HepG2 (cell line): ENCODE results near the gene MX2. TPM values are rescaled to one million over a fixed set of nuclear protein-coding genes. Genes with fewer than 3 reads are reported as not detected.

Source experiments
- ATAC-seq: fragments of 200-7000 bp; cut with Tn5 transposase; 3 replicates; pipeline ENCODE4 v1.9.1; 2020; ENCODE audit warnings: mild to moderate bottlenecking, moderate library complexity
- BruUV-seq: library from RNA; stranded (reverse); fragments of 400-500 nt; replicated peaks from 2 replicates; lab custom pipeline; 2021; lab: Mats Ljungman, UMichigan
- CTCF ChIA-PET: fragments of 300-600 bp; formaldehyde crosslinking; extraction: SDS; loops from one replicate; lab custom pipeline; 2021; ENCODE audit warnings: low total read pairs, inconsistent platforms, low intra/inter-chr PET ratio; lab: Yijun Ruan, JAX
- POLR2A ChIA-PET: fragments of 350-600 bp; sonication (Branson Sonifier 250); formaldehyde crosslinking; loops from one replicate; lab custom pipeline; 2020; ENCODE audit warnings: antibody characterized with exemption, inconsistent platforms; lab: Yijun Ruan, JAX
- DNase-seq: peaks from one replicate; pipeline ENCODE4 v3.0.0-alpha.2; 2015; ENCODE audit warnings: low spot score
- FAIRE-seq: peaks from 3 replicates; lab custom pipeline; 2011; peaks lifted over from hg19 to GRCh38; lab: Jason Lieb, UNC
- H2AFZ ChIP-seq: one replicate; pipeline ENCODE4 v1.6.1; 2011; ENCODE audit warnings: low read length, inconsistent platforms
- H3K27ac ChIP-seq: fragments of 300-600 bp; 3 replicates; pipeline ENCODE4 v1.8.0; 2011; ENCODE audit warnings: mixed run types, mild to moderate bottlenecking, mixed read lengths, low read length, inconsistent platforms; ENCODE audit not compliant: insufficient read depth; ENCODE audit errors: extremely low read length
- H3K27me3 ChIP-seq, 2 experiments: fragments of 200-600 bp in 1 of 2; 2 replicates in 1 of 2; 3 replicates in 1 of 2; pipeline versions ENCODE4 v1.6.0 to v1.8.0; 2011; ENCODE audit warnings: low read length in 2 of 2, mild to moderate bottlenecking in 2 of 2, moderate library complexity in 2 of 2, inconsistent platforms in 1 of 2; ENCODE audit not compliant: insufficient read depth in 2 of 2, control insufficient read depth in 1 of 2
- H3K36me3 ChIP-seq, 2 experiments: fragments of 200-600 bp in 1 of 2; replicated peaks in 1 of 2; 2 replicates in 1 of 2; 3 replicates in 1 of 2; pipeline versions ENCODE4 v1.5.1 to v1.8.0; 2011; ENCODE audit warnings: low read length in 2 of 2, inconsistent platforms in 1 of 2; ENCODE audit not compliant: insufficient read depth in 2 of 2, control insufficient read depth in 1 of 2
- H3K4me1 ChIP-seq: 2 replicates; pipeline ENCODE4 v1.5.1; 2012; ENCODE audit warnings: low read length, inconsistent platforms; ENCODE audit not compliant: insufficient read depth
- H3K4me2 ChIP-seq: 2 replicates; pipeline ENCODE4 v1.6.0; 2011; ENCODE audit warnings: low read depth, low read length, inconsistent platforms
- H3K4me3 ChIP-seq, 3 experiments: fragments of 200-600 bp in 1 of 3; sonication (generic), shearing (Covaris generic) in 1 of 3; replicated peaks in 1 of 3; 2 replicates each; pipeline ENCODE4 v1.5.1; 2011 to 2016; ENCODE audit warnings: low read length in 3 of 3, inconsistent platforms in 2 of 3, low read depth in 2 of 3, mild to moderate bottlenecking in 2 of 3, control low read depth in 1 of 3, mixed read lengths in 1 of 3; ENCODE audit not compliant: insufficient read depth in 1 of 3
- H3K79me2 ChIP-seq: one replicate; pipeline ENCODE4 v1.6.1; 2011; ENCODE audit warnings: low read length, inconsistent platforms; ENCODE audit not compliant: insufficient read depth
- H3K9ac ChIP-seq: 2 replicates; pipeline ENCODE4 v1.6.0; 2011; ENCODE audit warnings: mild to moderate bottlenecking, low read depth, low read length, inconsistent platforms; ENCODE audit not compliant: insufficient read depth
- H3K9me3 ChIP-seq: 2 replicates; pipeline ENCODE4 v1.5.1; 2012; ENCODE audit warnings: mild to moderate bottlenecking, low read length
- H4K20me1 ChIP-seq: 2 replicates; pipeline ENCODE4 v1.6.0; 2011; ENCODE audit warnings: inconsistent platforms, mild to moderate bottlenecking, low read length, moderate library complexity; ENCODE audit not compliant: insufficient read depth
- JARID2 ChIP-seq: sonication (generic); formaldehyde crosslinking; IDR thresholded peaks from 2 replicates; pipeline ENCODE4 v1.8.1; 2023; ENCODE audit warnings: missing genetic modification reagents, inconsistent platforms; ENCODE audit not compliant: insufficient replicate concordance
- SRSF9 ChIP-seq: fragments of 200-400 bp; formaldehyde crosslinking; IDR thresholded peaks from 2 replicates; pipeline ENCODE4 v1.6.1; 2018; ENCODE audit warnings: borderline replicate concordance, mild to moderate bottlenecking, low read depth, low read length; ENCODE audit not compliant: insufficient read depth, poor library complexity, severe bottlenecking
- ZNF256 ChIP-seq: sonication (generic); formaldehyde crosslinking; conservative IDR thresholded peaks from 2 replicates; pipeline ENCODE4 v1.4.0; 2020; ENCODE audit warnings: missing genetic modification reagents
- ZNF343 ChIP-seq: sonication (generic); formaldehyde crosslinking; IDR thresholded peaks from 2 replicates; pipeline ENCODE4 v1.4.0; 2020; ENCODE audit warnings: mild to moderate bottlenecking, missing genetic modification reagents
- ZNF790 ChIP-seq: sonication (generic); formaldehyde crosslinking; IDR thresholded peaks from 2 replicates; pipeline ENCODE4 v1.8.0; 2022; ENCODE audit warnings: missing genetic modification reagents, mild to moderate bottlenecking, borderline replicate concordance
- ZSCAN9 ChIP-seq: IDR thresholded peaks from 2 replicates; pipeline ENCODE4 v1.6.1; 2016; ENCODE audit warnings: borderline replicate concordance
- WGBS: methylation state at CpG from one replicate; pipeline ENCODE4 v1.1.6; 2017; ENCODE audit warnings: low lambda C conversion rate; 5-methylcytosine and 5-hydroxymethylcytosine counted together
- in situ Hi-C: cut with HindIII; loops from 2 replicates; pipeline ENCODE4 v1.10.0; 2017; ENCODE audit warnings: low pct_unique_long_range_greater_than_20kb; ENCODE audit not compliant: extremely low pct_ligation_motif_present
- intact Hi-C: fragments of 100-400 bp; cut with micrococcal nuclease; formaldehyde crosslinking; loops from one replicate; pipeline ENCODE4 v1.10.0; 2022; ENCODE audit not compliant: unreplicated experiment
- polyA plus RNA-seq, 8 experiments: library from polyadenylated mRNA; depleted of rRNA in 3 of 8; stranded (reverse) in 7 of 8; unstranded in 1 of 8; fragments of >200 nt; fragmentation: Illumina TruSeq in 4 of 8; extraction: Trizol in 4 of 8; gene quantifications; 2 replicates each; pipeline versions ENCODE4 v1.2.1 to v1.2.3, GENCODE V29; 2011 to 2016; ENCODE audit warnings: low read depth in 4 of 8, missing spikeins in 1 of 8, mixed read lengths in 1 of 8; ENCODE audit not compliant: insufficient read depth in 1 of 8
- total RNA-seq, 5 experiments: library from RNA; depleted of rRNA; stranded (reverse); fragments of >200 nt; fragmentation: Illumina TruSeq; extraction: Trizol; gene quantifications; 2 replicates each; pipeline ENCODE4 v1.2.3, GENCODE V29; 2016; ENCODE audit warnings: low read depth in 1 of 5
- TF ChIP-seq, protein P1 (sequence below): sonication (generic); formaldehyde crosslinking; IDR thresholded peaks from 2 replicates; pipeline ENCODE4 v1.4.0; 2020; ENCODE audit warnings: missing genetic modification reagents
- TF ChIP-seq, protein P2 (sequence below): sonication (generic); formaldehyde crosslinking; IDR thresholded peaks from 2 replicates; pipeline ENCODE4 v1.9.0; 2021; ENCODE audit warnings: missing genetic modification reagents, borderline replicate concordance

MX2 gene
- total and polyA plus RNA-seq, 2 of the 13 experiments (the other 11 are each of a cell fraction or from before 2014, with no cell fraction given), result 24.0 to 35.7 TPM

DNA sequence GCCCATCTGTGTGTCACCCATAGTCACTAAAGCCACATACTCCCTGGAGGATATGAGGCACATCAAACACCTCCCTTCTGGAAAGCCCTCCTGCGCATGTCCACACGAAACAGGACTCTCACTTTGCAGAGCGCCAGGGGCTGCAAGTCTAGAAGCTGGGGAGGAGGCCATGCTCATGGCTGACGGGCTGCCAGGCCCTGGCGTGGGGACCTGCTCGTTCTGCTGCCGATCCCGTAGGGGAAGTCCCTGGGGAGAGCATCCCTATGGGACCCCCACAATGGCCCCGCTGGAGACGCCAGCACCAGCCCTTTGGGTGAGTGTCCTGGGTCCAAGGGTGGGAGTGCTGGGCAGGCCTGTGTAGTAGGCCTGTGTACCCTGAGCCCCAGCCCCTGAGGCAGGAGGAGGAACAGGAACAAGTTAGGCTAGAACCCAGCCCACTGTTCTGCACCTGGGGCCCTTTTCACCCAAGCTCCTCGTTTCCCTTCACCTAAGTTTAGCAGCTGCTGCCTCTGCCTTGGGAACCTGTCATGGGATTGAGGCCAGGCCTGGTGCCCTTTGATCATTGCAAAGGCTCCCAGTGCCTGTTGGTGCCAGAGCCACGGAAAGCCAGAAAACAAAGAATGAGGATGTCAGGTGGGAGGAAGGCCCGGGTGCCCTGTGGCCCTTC lies 35.3 kb upstream of the MX2 start (continued):
- TF ChIP-seq, protein P1, sequence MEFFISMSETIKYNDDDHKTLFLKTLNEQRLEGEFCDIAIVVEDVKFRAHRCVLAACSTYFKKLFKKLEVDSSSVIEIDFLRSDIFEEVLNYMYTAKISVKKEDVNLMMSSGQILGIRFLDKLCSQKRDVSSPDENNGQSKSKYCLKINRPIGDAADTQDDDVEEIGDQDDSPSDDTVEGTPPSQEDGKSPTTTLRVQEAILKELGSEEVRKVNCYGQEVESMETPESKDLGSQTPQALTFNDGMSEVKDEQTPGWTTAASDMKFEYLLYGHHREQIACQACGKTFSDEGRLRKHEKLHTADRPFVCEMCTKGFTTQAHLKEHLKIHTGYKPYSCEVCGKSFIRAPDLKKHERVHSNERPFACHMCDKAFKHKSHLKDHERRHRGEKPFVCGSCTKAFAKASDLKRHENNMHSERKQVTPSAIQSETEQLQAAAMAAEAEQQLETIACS, result no peak
- no peak for TF ChIP-seq ZNF343 (CRISPR knock-in tag)

DNA sequence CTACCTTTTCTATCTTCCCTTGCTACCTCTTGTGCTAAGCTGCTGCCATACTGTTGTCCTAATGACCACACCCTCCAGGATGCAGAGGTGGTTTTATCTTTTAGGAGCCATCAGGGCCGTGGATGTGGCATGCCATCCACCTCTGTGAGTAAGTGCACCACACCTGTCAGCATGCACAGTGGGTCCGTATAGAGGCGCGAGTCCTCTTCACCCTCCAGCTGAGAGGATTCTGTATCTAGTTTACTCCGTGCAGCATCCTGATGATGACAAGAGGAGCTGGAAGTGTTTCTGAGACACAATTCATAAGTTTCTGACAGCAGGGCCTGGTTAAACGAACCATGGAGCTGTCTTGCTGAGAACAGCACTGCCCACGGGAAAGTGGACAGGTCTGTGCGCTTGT lies 34.1 kb upstream of the MX2 start:
- Histone ChIP-seq H3K27ac (no peak overlapping the region), H3K4me3 (no peak overlapping the region), H3K4me1 (peaks cover 53% of the 10 kb centered on the region), H3K4me2 (no peak overlapping the region), H3K9ac (no peak overlapping the region), H3K79me2 (peaks cover 58% of the 10 kb centered on the region), H3K27me3 (no peaks in the 10 kb centered on the region), H3K9me3 (peaks cover 5% of the 10 kb centered on the region; the same call in 1 of the 2 replicates), H2AFZ (no peak overlapping the region)
- in situ Hi-C loops, result no loop called here
- 93% methylated on average over 7 of the region's 8 CpGs for WGBS
- ATAC-seq (no peak), FAIRE-seq (no peak), DNase-seq (no peak)
- POLR2A ChIA-PET, result no interaction called here
- intact Hi-C loops, result no loop called here
- TF ChIP-seq ZSCAN9 (no peak), ZNF256 (CRISPR knock-in tag) (no peak), JARID2 (CRISPR knock-in tag) (no peak), ZNF790 (CRISPR knock-in tag) (no peak), SRSF9 (no peak)
- TF ChIP-seq, protein P2, sequence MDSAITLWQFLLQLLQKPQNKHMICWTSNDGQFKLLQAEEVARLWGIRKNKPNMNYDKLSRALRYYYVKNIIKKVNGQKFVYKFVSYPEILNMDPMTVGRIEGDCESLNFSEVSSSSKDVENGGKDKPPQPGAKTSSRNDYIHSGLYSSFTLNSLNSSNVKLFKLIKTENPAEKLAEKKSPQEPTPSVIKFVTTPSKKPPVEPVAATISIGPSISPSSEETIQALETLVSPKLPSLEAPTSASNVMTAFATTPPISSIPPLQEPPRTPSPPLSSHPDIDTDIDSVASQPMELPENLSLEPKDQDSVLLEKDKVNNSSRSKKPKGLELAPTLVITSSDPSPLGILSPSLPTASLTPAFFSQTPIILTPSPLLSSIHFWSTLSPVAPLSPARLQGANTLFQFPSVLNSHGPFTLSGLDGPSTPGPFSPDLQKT (CRISPR knock-in tag), result no peak
- TF ChIP-seq, all 625 proteins: peak for 0
- CTCF ChIA-PET, result no interaction called here
- BruUV-seq, result no TSS peak
- Histone ChIP-seq H3K36me3 (peaks cover 10 to 34% of the 10 kb centered on the region in 2 experiments), H4K20me1 (no peaks in the 10 kb centered on the region)
